GM12878 (cell line): ENCODE measurements around the gene MAST4. TPM values are rescaled to one million over a fixed set of nuclear protein-coding genes. Genes with fewer than 3 reads are reported as not detected.

Experiments used
- ATAC-seq: fragments of 200-7000 bp; cut with Tn5 transposase; 3 replicates; pipeline ENCODE4 v1.9.1; 2020; ENCODE audit warnings: mild to moderate bottlenecking, moderate library complexity
- BruUV-seq: library from RNA; stranded (reverse); fragments of 400-500 nt; replicated peaks from 2 replicates; lab custom pipeline; 2021; lab: Mats Ljungman, UMichigan
- CTCF ChIA-PET: fragments of 300-600 bp; sonication (Branson Sonifier 250); formaldehyde crosslinking; extraction: SDS; loops from one replicate; lab custom pipeline; 2021; ENCODE audit warnings: inconsistent platforms; lab: Yijun Ruan, JAX
- POLR2A ChIA-PET: fragments of 350-600 bp; formaldehyde crosslinking; extraction: SDS; loops from one replicate; lab custom pipeline; 2021; ENCODE audit warnings: inconsistent platforms; lab: Charles Lee
- RAD21 ChIA-PET: fragments of 300-600 bp; sonication (Branson Sonifier 250); formaldehyde crosslinking; loops from one replicate; lab custom pipeline; 2023; ENCODE audit warnings: antibody characterized with exemption; ENCODE audit not compliant: unreplicated experiment; lab: Charles Lee
- SMC1A ChIA-PET: fragments of 300-600 bp; sonication (Branson Sonifier 250); formaldehyde crosslinking; loops from one replicate; lab custom pipeline; 2023; ENCODE audit not compliant: unreplicated experiment, uncharacterized antibody; lab: Charles Lee
- DNase-seq: peaks from one replicate; pipeline ENCODE4 v3.0.0-alpha.2; 2011; ENCODE audit warnings: low read depth, low spot score
- FAIRE-seq: peaks from 3 replicates; lab custom pipeline; 2011; peaks lifted over from hg19 to GRCh38; lab: Jason Lieb, UNC
- H2AFZ ChIP-seq: 2 replicates; pipeline ENCODE4 v1.6.0; 2011; ENCODE audit warnings: low read depth, low read length, control low read depth; ENCODE audit not compliant: control insufficient read depth
- H3K27ac ChIP-seq: 2 replicates; pipeline ENCODE4 v1.5.1; 2011; ENCODE audit warnings: control low read depth; ENCODE audit not compliant: control insufficient read depth, insufficient read depth
- H3K27me3 ChIP-seq, 2 experiments: replicated peaks in 1 of 2; 2 replicates each; pipeline versions ENCODE4 v1.6.0 to v1.6.1; 2011; ENCODE audit warnings: low read length in 1 of 2; ENCODE audit not compliant: control insufficient read depth in 2 of 2, insufficient read depth in 2 of 2
- H3K36me3 ChIP-seq, 2 experiments: 2 replicates each; pipeline ENCODE4 v1.5.1; 2011; ENCODE audit warnings: low read length in 1 of 2; ENCODE audit not compliant: control insufficient read depth in 2 of 2, insufficient read depth in 2 of 2
- H3K4me1 ChIP-seq: 2 replicates; pipeline ENCODE4 v1.6.1; 2011; ENCODE audit warnings: mild to moderate bottlenecking, low read length, moderate library complexity, mixed read lengths; ENCODE audit not compliant: control insufficient read depth, insufficient read depth
- H3K4me2 ChIP-seq: 2 replicates; pipeline ENCODE4 v1.6.0; 2011; ENCODE audit warnings: control low read depth; ENCODE audit not compliant: control insufficient read depth, insufficient read depth
- H3K4me3 ChIP-seq: fragments of 200-600 bp; sonication (generic); 2 replicates; pipeline ENCODE4 v1.5.1; 2016
- H3K79me2 ChIP-seq: 2 replicates; pipeline ENCODE4 v1.6.0; 2011; ENCODE audit warnings: low read length; ENCODE audit not compliant: control insufficient read depth, insufficient read depth
- H3K9ac ChIP-seq: 2 replicates; pipeline ENCODE4 v1.8.0; 2011; ENCODE audit warnings: low read length, control low read depth, mixed read lengths; ENCODE audit not compliant: control insufficient read depth, insufficient read depth
- H3K9me3 ChIP-seq: replicated peaks from 3 replicates; pipeline ENCODE4 v1.5.1; 2011; ENCODE audit warnings: mild to moderate bottlenecking, low read length; ENCODE audit not compliant: control insufficient read depth, insufficient read depth
- H4K20me1 ChIP-seq: 2 replicates; pipeline ENCODE4 v1.6.0; 2011; ENCODE audit not compliant: control insufficient read depth, insufficient read depth
- E2F4 ChIP-seq: IDR thresholded peaks from 2 replicates; pipeline ENCODE4 v1.6.1; 2012; ENCODE audit warnings: low read depth, low read length, improper control_type of control experiment
- EGR1 ChIP-seq, 2 experiments: IDR thresholded peaks; 1 replicate in 1 of 2; 2 replicates in 1 of 2; pipeline ENCODE4 v1.6.1; 2011 to 2012; ENCODE audit warnings: low read depth in 2 of 2, low read length in 2 of 2, borderline replicate concordance in 1 of 2, mild to moderate bottlenecking in 1 of 2, moderate library complexity in 1 of 2
- ESRRA ChIP-seq: IDR thresholded peaks from 2 replicates; pipeline ENCODE4 v1.6.1; 2012; ENCODE audit warnings: mild to moderate bottlenecking, low read length, improper control_type of control experiment
- EZH2 ChIP-seq: IDR thresholded peaks from 2 replicates; pipeline ENCODE4 v1.6.1; 2012; ENCODE audit warnings: low read depth, mild to moderate bottlenecking, control low read depth, inconsistent platforms, low read length, borderline replicate concordance; ENCODE audit not compliant: control insufficient read depth
- IKZF2 ChIP-seq, 2 experiments: fragments of 450-650 bp; IDR thresholded peaks; 2 replicates each; pipeline ENCODE4 v1.6.1; 2017; ENCODE audit warnings: mild to moderate bottlenecking in 2 of 2, moderate library complexity in 2 of 2
- IRF4 ChIP-seq: IDR thresholded peaks from 2 replicates; pipeline ENCODE4 v1.6.1; 2011; ENCODE audit warnings: low read depth, low read length
- KDM1A ChIP-seq: fragments of 200-600 bp; sonication (generic); IDR thresholded peaks from 2 replicates; pipeline ENCODE4 v1.6.1; 2016; ENCODE audit warnings: borderline replicate concordance
- MEF2A ChIP-seq: IDR thresholded peaks from 2 replicates; pipeline ENCODE4 v1.6.1; 2011; ENCODE audit warnings: low read depth, mild to moderate bottlenecking, low read length, moderate library complexity; ENCODE audit not compliant: insufficient read depth
- POLR2A ChIP-seq: IDR thresholded peaks from 2 replicates; pipeline ENCODE4 v1.6.1; 2011; ENCODE audit warnings: low read depth, mild to moderate bottlenecking, low read length
- RELA ChIP-seq: fragments of 450-650 bp; IDR thresholded peaks from 2 replicates; pipeline ENCODE4 v1.8.0; 2014; ENCODE audit warnings: borderline replicate concordance; ENCODE audit not compliant: partially characterized antibody
- SREBF2 ChIP-seq: IDR thresholded peaks from 2 replicates; pipeline ENCODE4 v1.6.1; 2012; ENCODE audit warnings: mild to moderate bottlenecking, low read length
- YBX1 ChIP-seq: fragments of 450-650 bp; IDR thresholded peaks from 2 replicates; pipeline ENCODE4 v1.6.1; 2016; ENCODE audit warnings: antibody characterized with exemption
- ZNF24 ChIP-seq: fragments of 450-650 bp; IDR thresholded peaks from 2 replicates; pipeline ENCODE4 v1.6.1; 2017; ENCODE audit warnings: antibody characterized with exemption, mild to moderate bottlenecking
- ZSCAN29 ChIP-seq: fragments of 450-650 bp; IDR thresholded peaks from 2 replicates; pipeline ENCODE4 v1.6.1; 2017; ENCODE audit warnings: mild to moderate bottlenecking, moderate library complexity
- WGBS: methylation state at CpG from one replicate; pipeline ENCODE4 v1.1.6; 2016; ENCODE audit warnings: low lambda C conversion rate; ENCODE audit not compliant: insufficient replicate concordance, insufficient coverage; ENCODE audit errors: missing lambda C conversion rate; 5-methylcytosine and 5-hydroxymethylcytosine counted together
- in situ Hi-C: fragments of 300-500 bp; cut with MboI; formaldehyde crosslinking; loops from 9 replicates; pipeline ENCODE4 v1.14.3; 2018; ENCODE audit warnings: mixed read lengths
- intact Hi-C: fragments of 100-400 bp; cut with micrococcal nuclease; formaldehyde crosslinking; loops from one replicate; pipeline ENCODE4 v1.14.2; 2022; ENCODE audit not compliant: unreplicated experiment
- polyA plus RNA-seq, 11 experiments: library from polyadenylated mRNA; depleted of rRNA in 4 of 11; unstranded in 6 of 11; stranded (reverse) in 5 of 11; fragments of >200 nt; fragmentation: Nextera tagmentation in 4 of 11; fragmentation: Illumina TruSeq in 1 of 11; extraction: Ambion mirVana in 4 of 11; extraction: Trizol in 1 of 11; gene quantifications; 1 replicate in 1 of 11; 2 replicates in 10 of 11; pipeline versions ENCODE4 v1.2.1 to v1.2.3, GENCODE V29; 2011 to 2016; ENCODE audit warnings: inconsistent platforms in 2 of 11, missing spikeins in 2 of 11, low read depth in 1 of 11
- total RNA-seq, 4 experiments: library from RNA; depleted of rRNA in 3 of 4; stranded (reverse); fragments of >200 nt in 3 of 4; fragmentation: Illumina TruSeq in 1 of 4; extraction: Trizol in 1 of 4; gene quantifications; 2 replicates each; pipeline versions ENCODE4 v1.2.1 to v1.2.3, GENCODE V29; 2013 to 2021
- TF ChIP-seq, protein P1 (sequence below): IDR thresholded peaks from 2 replicates; pipeline ENCODE4 v1.6.1; 2012; ENCODE audit warnings: improper control_type of control experiment, low read depth, low read length; ENCODE audit not compliant: insufficient replicate concordance

The MAST4 gene
- total and polyA plus RNA-seq, 10 of the 15 experiments (the other 5 are each of a cell fraction or from before 2014, with no cell fraction given), result 0.02 to 1.6 (median 0.29) TPM; not detected in 1

GRCh38 chr5:66903218-66903617 is 307.0 kb downstream of the MAST4 start:
- TF ChIP-seq RELA, result no peak
- TF ChIP-seq ZNF24, result no peak
- TF ChIP-seq YBX1, result no peak
- TF ChIP-seq KDM1A, result no peak
- TF ChIP-seq ESRRA, result no peak
- TF ChIP-seq E2F4, result no peak
- no peak for TF ChIP-seq IKZF2 (IDR thresholded peaks at IDR 0.05)
- TF ChIP-seq, protein P1, sequence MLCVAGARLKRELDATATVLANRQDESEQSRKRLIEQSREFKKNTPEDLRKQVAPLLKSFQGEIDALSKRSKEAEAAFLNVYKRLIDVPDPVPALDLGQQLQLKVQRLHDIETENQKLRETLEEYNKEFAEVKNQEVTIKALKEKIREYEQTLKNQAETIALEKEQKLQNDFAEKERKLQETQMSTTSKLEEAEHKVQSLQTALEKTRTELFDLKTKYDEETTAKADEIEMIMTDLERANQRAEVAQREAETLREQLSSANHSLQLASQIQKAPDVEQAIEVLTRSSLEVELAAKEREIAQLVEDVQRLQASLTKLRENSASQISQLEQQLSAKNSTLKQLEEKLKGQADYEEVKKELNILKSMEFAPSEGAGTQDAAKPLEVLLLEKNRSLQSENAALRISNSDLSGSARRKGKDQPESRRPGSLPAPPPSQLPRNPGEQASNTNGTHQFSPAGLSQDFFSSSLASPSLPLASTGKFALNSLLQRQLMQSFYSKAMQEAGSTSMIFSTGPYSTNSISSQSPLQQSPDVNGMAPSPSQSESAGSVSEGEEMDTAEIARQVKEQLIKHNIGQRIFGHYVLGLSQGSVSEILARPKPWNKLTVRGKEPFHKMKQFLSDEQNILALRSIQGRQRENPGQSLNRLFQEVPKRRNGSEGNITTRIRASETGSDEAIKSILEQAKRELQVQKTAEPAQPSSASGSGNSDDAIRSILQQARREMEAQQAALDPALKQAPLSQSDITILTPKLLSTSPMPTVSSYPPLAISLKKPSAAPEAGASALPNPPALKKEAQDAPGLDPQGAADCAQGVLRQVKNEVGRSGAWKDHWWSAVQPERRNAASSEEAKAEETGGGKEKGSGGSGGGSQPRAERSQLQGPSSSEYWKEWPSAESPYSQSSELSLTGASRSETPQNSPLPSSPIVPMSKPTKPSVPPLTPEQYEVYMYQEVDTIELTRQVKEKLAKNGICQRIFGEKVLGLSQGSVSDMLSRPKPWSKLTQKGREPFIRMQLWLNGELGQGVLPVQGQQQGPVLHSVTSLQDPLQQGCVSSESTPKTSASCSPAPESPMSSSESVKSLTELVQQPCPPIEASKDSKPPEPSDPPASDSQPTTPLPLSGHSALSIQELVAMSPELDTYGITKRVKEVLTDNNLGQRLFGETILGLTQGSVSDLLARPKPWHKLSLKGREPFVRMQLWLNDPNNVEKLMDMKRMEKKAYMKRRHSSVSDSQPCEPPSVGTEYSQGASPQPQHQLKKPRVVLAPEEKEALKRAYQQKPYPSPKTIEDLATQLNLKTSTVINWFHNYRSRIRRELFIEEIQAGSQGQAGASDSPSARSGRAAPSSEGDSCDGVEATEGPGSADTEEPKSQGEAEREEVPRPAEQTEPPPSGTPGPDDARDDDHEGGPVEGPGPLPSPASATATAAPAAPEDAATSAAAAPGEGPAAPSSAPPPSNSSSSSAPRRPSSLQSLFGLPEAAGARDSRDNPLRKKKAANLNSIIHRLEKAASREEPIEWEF, result no peak
- no peak for TF ChIP-seq ZSCAN29
- no peak for TF ChIP-seq EZH2
- TF ChIP-seq IRF4, result no peak
- TF ChIP-seq SREBF2, result no peak
- no peak for TF ChIP-seq MEF2A
- TF ChIP-seq EGR1 (IDR thresholded peaks at IDR 0.05; ENCODE audit: borderline replicate concordance in 1 of 2, low read depth in 2 of 2, low read length in 2 of 2), result no peak
- TF ChIP-seq POLR2A, result no peak
- ChIA-PET RAD21 (no interaction called here), CTCF (no interaction called here), POLR2A (no interaction called here), SMC1A (no interaction called here)
- no peak overlapping the region for H2AFZ ChIP-seq
- in situ Hi-C loops, result no loop called here
- no peak overlapping the region for H3K27ac ChIP-seq
- no peaks in the 10 kb centered on the region for H3K79me2 ChIP-seq
- no peak for FAIRE-seq
- ATAC-seq, result no peak
- H4K20me1 ChIP-seq, result no peaks in the 10 kb centered on the region
- intact Hi-C loops, result no loop called here
- BruUV-seq, result no TSS peak
- H3K36me3 ChIP-seq, result no peaks in the 10 kb centered on the region
- no peak overlapping the region for H3K4me2 ChIP-seq
- no peaks in the 10 kb centered on the region for H3K9me3 ChIP-seq
- no peak for DNase-seq
- WGBS, result 40% methylated on average over 1 of the region's 1 CpG
- H3K9ac ChIP-seq, result no peak overlapping the region
- H3K4me3 ChIP-seq, result no peak overlapping the region
- H3K4me1 ChIP-seq, result no peaks in the 10 kb centered on the region
- no peaks in the 10 kb centered on the region for H3K27me3 ChIP-seq
